ENCODE results near the gene PPP4R3B.
A peak's percentile ranks its signal among the peaks of the same experiment; 100 is the strongest.

The PPP4R3B gene

GRCh38 chr2:55519938-55520885, 97.2 kb downstream of the PPP4R3B start:
- DNase-seq (ENCODE audit: extremely low read depth in 1 of 2, low read depth in 1 of 2): peak in 1 of 2 donors; percentile 11

GRCh38 chr2:55518841-55519165, 98.6 kb downstream of the PPP4R3B start:
- DNase-seq (ENCODE audit: extremely low read depth in 1 of 2, low read depth in 1 of 2): no peak

- DNase-seq (ENCODE audit: extremely low read depth in 1 of 2, low read depth in 1 of 2): no peak
Observed at GRCh38 chr2:55511508-55512124, 105.8 kb downstream of the PPP4R3B start.

GRCh38 chr2:55502590-55503141, 114.8 kb downstream of the PPP4R3B start:
- DNase-seq (ENCODE audit: extremely low read depth in 1 of 2, low read depth in 1 of 2): no peak

- DNase-seq (ENCODE audit: extremely low read depth in 1 of 2, low read depth in 1 of 2): no peak
Observed at GRCh38 chr2:55500025-55500424, 117.4 kb downstream of the PPP4R3B start.

GRCh38 chr2:55498582-55498981, 118.8 kb downstream of the PPP4R3B start:
- DNase-seq (ENCODE audit: extremely low read depth in 1 of 2, low read depth in 1 of 2): no peak

Measured in activated CD8-positive, alpha-beta memory T cell treated with anti-CD3 and anti-CD28 coated beads for 1 hour (primary cell).